WTC11 (cell line): ENCODE data around the gene NOTCH2NLA.
"Not testable (repeated sequence)": the region's sequence is repeated elsewhere in the genome, so short reads cannot be mapped to it uniquely, and the experiment has no call there.

Experiments used
- ATF2 ChIP-seq: sonication (generic); formaldehyde crosslinking; IDR thresholded peaks from 2 replicates; pipeline ENCODE4 v1.8.1; 2022; ENCODE audit warnings: low read depth, missing genetic modification reagents, borderline replicate concordance
- ATF6 ChIP-seq: sonication (generic); formaldehyde crosslinking; IDR thresholded peaks from 2 replicates; pipeline ENCODE4 v1.8.1; 2023; ENCODE audit warnings: mild to moderate bottlenecking, missing genetic modification reagents
- CREM ChIP-seq: sonication (generic); formaldehyde crosslinking; IDR thresholded peaks from 2 replicates; pipeline ENCODE4 v1.8.1; 2022; ENCODE audit warnings: mild to moderate bottlenecking, missing genetic modification reagents, moderate library complexity
- CTCF ChIP-seq: fragments of 200-600 bp; IDR thresholded peaks from 2 replicates; pipeline ENCODE4 v1.8.0; 2022; ENCODE audit warnings: antibody characterized with exemption
- FOXJ3 ChIP-seq: sonication (generic); formaldehyde crosslinking; IDR thresholded peaks from 2 replicates; pipeline ENCODE4 v1.9.0; 2021; ENCODE audit warnings: missing genetic modification reagents, mild to moderate bottlenecking, borderline replicate concordance
- GABPB1 ChIP-seq: sonication (generic); formaldehyde crosslinking; IDR thresholded peaks from 2 replicates; pipeline ENCODE4 v1.8.1; 2023; ENCODE audit warnings: mild to moderate bottlenecking, missing genetic modification reagents
- JUN ChIP-seq: sonication (generic); formaldehyde crosslinking; IDR thresholded peaks from 2 replicates; pipeline ENCODE4 v1.8.0; 2023; ENCODE audit warnings: mild to moderate bottlenecking, missing genetic modification reagents
- OVOL2 ChIP-seq: fragments of 250-450 bp; sonication (Bioruptor Pico); IDR thresholded peaks from 2 replicates; pipeline ENCODE4 v1.9.0; 2021; ENCODE audit warnings: mild to moderate bottlenecking, borderline replicate concordance
- RELA ChIP-seq: sonication (generic); formaldehyde crosslinking; IDR thresholded peaks from 2 replicates; pipeline ENCODE4 v1.8.1; 2022; ENCODE audit warnings: missing genetic modification reagents, mild to moderate bottlenecking, borderline replicate concordance
- TCF7 ChIP-seq: sonication (generic); formaldehyde crosslinking; IDR thresholded peaks from 2 replicates; pipeline ENCODE4 v1.8.0; 2022; ENCODE audit warnings: mild to moderate bottlenecking, low read depth, missing genetic modification reagents, moderate library complexity
- USF2 ChIP-seq: sonication (generic); formaldehyde crosslinking; IDR thresholded peaks from 2 replicates; pipeline ENCODE4 v1.8.1; 2023; ENCODE audit warnings: mild to moderate bottlenecking, missing genetic modification reagents, moderate library complexity
- ZNF423 ChIP-seq: fragments of 250-450 bp; sonication (Bioruptor Pico); IDR thresholded peaks from 2 replicates; pipeline ENCODE4 v2.1.2; 2022; ENCODE audit warnings: mild to moderate bottlenecking, moderate library complexity

GRCh38 chr1:146144465-146144864 is 84.4 kb downstream of the NOTCH2NLA start, which contains the start of gene NBPF10:
- not testable (repeated sequence) for TF ChIP-seq CTCF; JUN; GABPB1; ATF2 (CRISPR knock-in tag); RELA (CRISPR knock-in tag); TCF7 (CRISPR knock-in tag); USF2; OVOL2; ATF6; CREM; ZNF423; FOXJ3
